ENCODE data around the gene SLC29A2. TPM values are rescaled to one million over a fixed set of nuclear protein-coding genes. Genes with fewer than 3 reads are reported as not detected.

Gene SLC29A2
- polyA plus RNA-seq, 1 of the 3 experiments (the other 2 are of a cell fraction), result 3.2 TPM

GRCh38 chr11:66365166-66365565 lies 6.4 kb downstream of the SLC29A2 start:
- ChIA-PET POLR2A (interaction anchor here (1.7 kb wide), 1 partner anchor 17 kb away, joined by 4 read pairs; no protein-coding TSS in a partner anchor), CTCF (interaction anchor here (1.9 to 4.1 kb wide), 4 partner anchors 16 to 53 kb away, joined by 6 to 27 read pairs (median 14); no protein-coding TSS in a partner anchor)
- no peaks in the 10 kb centered on the region for H3K9me2 ChIP-seq
- no peaks in the 10 kb centered on the region for H4K20me1 ChIP-seq (ENCODE audit: insufficient read depth)
- H3K9me3 ChIP-seq, result no peaks in the 10 kb centered on the region
- TF ChIP-seq USF2 (IDR thresholded peaks at IDR 0.05; ENCODE audit: borderline replicate concordance, low read depth, low read length) (no peak), ZBTB33 (IDR thresholded peaks at IDR 0.05; ENCODE audit: borderline replicate concordance, low read depth) (no peak), MAX (IDR thresholded peaks at IDR 0.05; ENCODE audit: low read depth) (no peak), ELF1 (IDR thresholded peaks at IDR 0.05) (no peak), POLR2AphosphoS5 (IDR thresholded peaks at IDR 0.05; ENCODE audit: low read depth, low read length) (no peak), FOSL2 (IDR thresholded peaks at IDR 0.05; ENCODE audit: borderline replicate concordance, low read depth) (no peak), JUND (IDR thresholded peaks at IDR 0.05) (no peak), RCOR1 (IDR thresholded peaks at IDR 0.05; ENCODE audit: low read length) (no peak)
- no peak overlapping the region; a peak in 1 of 4 replicates for H3K27ac ChIP-seq (ENCODE audit: low read depth in 2 of 2, low read length in 1 of 2)
- no peak overlapping the region for H2AFZ ChIP-seq (ENCODE audit: low read depth)
- no peaks in the 10 kb centered on the region for H3K79me2 ChIP-seq (ENCODE audit: insufficient read depth)
- 96% methylated on average over 6 of the region's 6 CpGs for WGBS (ENCODE audit: low lambda C conversion rate)
- DNase-seq, result no peak
- H3K4me3 ChIP-seq (ENCODE audit: low read depth in 2 of 2, low read length in 1 of 2), result no peak overlapping the region
- no peaks in the 10 kb centered on the region for H3F3A ChIP-seq (replicated peaks; ENCODE audit: insufficient read depth)
- peaks cover 3 to 11% of the 10 kb centered on the region in 2 experiments; a peak in 2 of 4 replicates for H3K4me1 ChIP-seq (ENCODE audit: control insufficient read depth in 1 of 2, insufficient read depth in 2 of 2, low read depth in 1 of 2, low read length in 1 of 2)
- no peak overlapping the region for H3K9ac ChIP-seq
- H3K4me2 ChIP-seq, result no peak overlapping the region
- H3K36me3 ChIP-seq (replicated peaks in 1 of 2; ENCODE audit: control insufficient read depth in 1 of 2, insufficient read depth in 2 of 2, low read length in 1 of 2), result no peaks in the 10 kb centered on the region
- H3K27me3 ChIP-seq (ENCODE audit: insufficient read depth), result no peaks in the 10 kb centered on the region

GRCh38 chr11:66363805-66364535 lies 7.6 kb downstream of the SLC29A2 start:
- no peaks in the 10 kb centered on the region for H3K36me3 ChIP-seq (replicated peaks in 1 of 2; ENCODE audit: control insufficient read depth in 1 of 2, insufficient read depth in 2 of 2, low read length in 1 of 2)
- H3K27me3 ChIP-seq (ENCODE audit: insufficient read depth), result no peaks in the 10 kb centered on the region
- no peak overlapping the region for H3K4me3 ChIP-seq (ENCODE audit: low read depth in 2 of 2, low read length in 1 of 2)
- H3K9me3 ChIP-seq, result no peaks in the 10 kb centered on the region
- CTCF ChIA-PET, result interaction anchor here (0.6 to 4.1 kb wide), 22 partner anchors 8 to 1508 kb away, joined by 3 to 27 read pairs (median 5); partner anchors contain the start of genes B4GAT1, BRMS1, RIN1 and SLC29A2
- TF ChIP-seq CTCF (IDR thresholded peaks at IDR 0.05) (peak; percentile 73), RCOR1 (IDR thresholded peaks at IDR 0.05; ENCODE audit: low read length) (no peak)
- POLR2A ChIA-PET, result interaction anchor here (0.7 to 1.7 kb wide), 3 partner anchors 16 to 52 kb away, joined by 3 to 4 read pairs (median 3); no protein-coding TSS in a partner anchor
- no peak overlapping the region for H3K9ac ChIP-seq
- no peak overlapping the region for H3K27ac ChIP-seq (ENCODE audit: low read depth in 2 of 2, low read length in 1 of 2)
- peaks cover 0 to 7% of the 10 kb centered on the region in 2 experiments; a peak in 1 of 4 replicates for H3K4me1 ChIP-seq (ENCODE audit: control insufficient read depth in 1 of 2, insufficient read depth in 2 of 2, low read depth in 1 of 2, low read length in 1 of 2)
- H3K9me2 ChIP-seq, result no peaks in the 10 kb centered on the region
- H2AFZ ChIP-seq (ENCODE audit: low read depth), result no peak overlapping the region
- 78% methylated on average over 14 of the region's 15 CpGs for WGBS (ENCODE audit: low lambda C conversion rate)
- DNase-seq, result peak; percentile 86
- H3K4me2 ChIP-seq, result no peak overlapping the region
- H3K79me2 ChIP-seq (ENCODE audit: insufficient read depth), result no peaks in the 10 kb centered on the region
- H4K20me1 ChIP-seq (ENCODE audit: insufficient read depth), result no peaks in the 10 kb centered on the region
- H3F3A ChIP-seq (replicated peaks; ENCODE audit: insufficient read depth), result no peaks in the 10 kb centered on the region

All from SK-N-SH (cell line).